H1 (cell line): ENCODE measurements around the gene CD248.

ENCODE experiments used
- ATF2 ChIP-seq: IDR thresholded peaks from 2 replicates; pipeline ENCODE4 v1.6.1; 2012; ENCODE audit warnings: low read length, inconsistent platforms
- CEBPB ChIP-seq: IDR thresholded peaks from 2 replicates; pipeline ENCODE4 v1.6.1; 2012; ENCODE audit warnings: low read depth, low read length
- CTCF ChIP-seq, 3 experiments: IDR thresholded peaks; 1 replicate in 2 of 3; 2 replicates in 1 of 3; pipeline versions ENCODE4 v1.5.1 to v1.6.1; 2011; ENCODE audit warnings: low read length in 3 of 3, mild to moderate bottlenecking in 3 of 3, inconsistent platforms in 2 of 3, low read depth in 1 of 3, moderate library complexity in 1 of 3; ENCODE audit not compliant: insufficient read depth in 1 of 3; ENCODE audit errors: control extremely low read depth in 1 of 3
- EP300 ChIP-seq, 2 experiments: IDR thresholded peaks; 1 replicate in 1 of 2; 2 replicates in 1 of 2; pipeline ENCODE4 v1.6.1; 2011 to 2012; ENCODE audit warnings: low read depth in 2 of 2, low read length in 2 of 2, mild to moderate bottlenecking in 2 of 2, borderline replicate concordance in 1 of 2, inconsistent platforms in 1 of 2, moderate library complexity in 1 of 2
- FOSL1 ChIP-seq: IDR thresholded peaks from 2 replicates; pipeline ENCODE4 v1.6.1; 2011; ENCODE audit warnings: mild to moderate bottlenecking, low read depth, low read length, moderate library complexity; ENCODE audit not compliant: insufficient read depth
- GABPA ChIP-seq: IDR thresholded peaks from 2 replicates; pipeline ENCODE4 v1.6.1; 2011; ENCODE audit warnings: mild to moderate bottlenecking, low read length, moderate library complexity, borderline replicate concordance; ENCODE audit not compliant: insufficient read depth
- JUN ChIP-seq: IDR thresholded peaks from 2 replicates; pipeline ENCODE4 v1.6.1; 2011; ENCODE audit warnings: low read depth, mild to moderate bottlenecking, improper control_type of control experiment, low read length
- NRF1 ChIP-seq: IDR thresholded peaks from 2 replicates; pipeline ENCODE4 v1.6.1; 2011; ENCODE audit warnings: mild to moderate bottlenecking, low read depth, low read length, improper control_type of control experiment
- POLR2A ChIP-seq, 2 experiments: IDR thresholded peaks; 1 replicate in 1 of 2; 2 replicates in 1 of 2; pipeline ENCODE4 v1.6.1; 2011; ENCODE audit warnings: low read depth in 2 of 2, low read length in 2 of 2, mild to moderate bottlenecking in 2 of 2; ENCODE audit errors: control extremely low read depth in 1 of 2
- RAD21 ChIP-seq, 2 experiments: IDR thresholded peaks in 1 of 2; conservative IDR thresholded peaks in 1 of 2; 2 replicates each; pipeline ENCODE4 v1.6.1; 2011; ENCODE audit warnings: low read depth in 2 of 2, low read length in 2 of 2, improper control_type of control experiment in 1 of 2, inconsistent platforms in 1 of 2, mild to moderate bottlenecking in 1 of 2, moderate library complexity in 1 of 2
- SIRT6 ChIP-seq: IDR thresholded peaks from one replicate; pipeline ENCODE4 v1.7.1; 2012; ENCODE audit warnings: low read length, inconsistent platforms
- TAF1 ChIP-seq: IDR thresholded peaks from 2 replicates; pipeline ENCODE4 v1.6.1; 2011; ENCODE audit warnings: mild to moderate bottlenecking, low read depth, low read length
- USF2 ChIP-seq: IDR thresholded peaks from 2 replicates; pipeline ENCODE4 v1.6.1; 2011; ENCODE audit warnings: low read length, improper control_type of control experiment

- TF ChIP-seq JUN (no peak), TAF1 (no peak), EP300 (IDR thresholded peaks at IDR 0.05; ENCODE audit: borderline replicate concordance in 1 of 2, low read depth in 2 of 2, low read length in 2 of 2) (no peak), CTCF (IDR thresholded peaks at IDR 0.05; ENCODE audit: control extremely low read depth in 1 of 3, insufficient read depth in 1 of 3, low read depth in 1 of 3, low read length in 3 of 3) (no peak), POLR2A (IDR thresholded peaks at IDR 0.05; ENCODE audit: control extremely low read depth in 1 of 2, low read depth in 2 of 2, low read length in 2 of 2) (no peak), USF2 (no peak), GABPA (no peak), FOSL1 (no peak), RAD21 (IDR thresholded peaks at IDR 0.05 in 1 of 2, conservative IDR thresholded peaks at IDR 0.05 in 1 of 2; ENCODE audit: low read depth in 2 of 2, low read length in 2 of 2) (no peak), SIRT6 (no peak), ATF2 (no peak), CEBPB (no peak), NRF1 (no peak)
Measured at GRCh38 chr11:66267039-66267378, 49.8 kb downstream of the CD248 start.
